GM18858 (cell line): ENCODE measurements around the gene SSC5D.
"Not testable (repeated sequence)": the region's sequence is repeated elsewhere in the genome, so short reads cannot be mapped to it uniquely, and the experiment has no call there.

ENCODE experiments used
- ATAC-seq: cut with Tn5 transposase; IDR thresholded peaks from one replicate; pipeline ENCODE4 v1.9.1; 2021; ENCODE audit not compliant: unreplicated experiment

Gene SSC5D

GRCh38 chr19:55486043-55486970 lies 1.9 kb upstream of the SSC5D start:
- ATAC-seq: no peak

- ATAC-seq: no peak
These were observed 989 bp upstream of the SSC5D start for GRCh38 chr19:55486971-55487923.

DNA sequence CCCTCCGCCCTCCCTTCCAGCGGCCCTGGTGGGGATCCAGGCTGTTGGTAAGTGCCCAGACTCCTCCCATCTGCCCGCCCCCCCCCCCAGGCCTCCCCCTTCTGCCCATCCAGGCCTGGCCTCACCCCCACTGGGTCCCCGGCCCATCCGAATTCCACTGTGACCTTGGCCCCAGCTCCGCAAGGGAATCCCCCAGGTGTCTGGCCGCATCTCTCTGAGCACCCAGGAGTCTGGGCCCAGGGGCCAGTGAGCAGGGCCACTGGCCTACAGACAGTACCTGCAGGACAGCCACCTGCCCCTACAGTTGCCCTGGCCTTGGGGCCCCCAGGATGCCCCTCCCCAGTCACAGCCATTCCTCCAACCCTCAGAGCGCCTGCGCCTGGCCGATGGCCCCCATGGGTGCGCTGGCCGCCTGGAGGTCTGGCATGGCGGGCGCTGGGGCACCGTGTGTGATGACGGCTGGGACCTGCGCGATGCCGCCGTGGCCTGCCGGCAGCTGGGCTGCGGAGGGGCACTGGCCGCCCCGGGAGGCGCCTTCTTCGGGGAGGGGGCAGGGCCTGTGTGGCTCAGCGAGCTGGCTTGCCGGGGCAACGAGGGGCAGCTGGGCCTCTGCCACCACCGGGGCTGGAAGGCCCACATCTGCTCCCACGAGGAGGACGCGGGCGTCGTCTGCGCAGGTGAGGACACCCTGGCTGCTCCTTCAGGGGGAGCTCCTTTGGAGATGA lies 912 bp downstream of the SSC5D start:
- ATAC-seq: no peak

- ATAC-seq: no peak
These were observed 1.7 kb downstream of the SSC5D start for GRCh38 chr19:55489711-55490477.

DNA sequence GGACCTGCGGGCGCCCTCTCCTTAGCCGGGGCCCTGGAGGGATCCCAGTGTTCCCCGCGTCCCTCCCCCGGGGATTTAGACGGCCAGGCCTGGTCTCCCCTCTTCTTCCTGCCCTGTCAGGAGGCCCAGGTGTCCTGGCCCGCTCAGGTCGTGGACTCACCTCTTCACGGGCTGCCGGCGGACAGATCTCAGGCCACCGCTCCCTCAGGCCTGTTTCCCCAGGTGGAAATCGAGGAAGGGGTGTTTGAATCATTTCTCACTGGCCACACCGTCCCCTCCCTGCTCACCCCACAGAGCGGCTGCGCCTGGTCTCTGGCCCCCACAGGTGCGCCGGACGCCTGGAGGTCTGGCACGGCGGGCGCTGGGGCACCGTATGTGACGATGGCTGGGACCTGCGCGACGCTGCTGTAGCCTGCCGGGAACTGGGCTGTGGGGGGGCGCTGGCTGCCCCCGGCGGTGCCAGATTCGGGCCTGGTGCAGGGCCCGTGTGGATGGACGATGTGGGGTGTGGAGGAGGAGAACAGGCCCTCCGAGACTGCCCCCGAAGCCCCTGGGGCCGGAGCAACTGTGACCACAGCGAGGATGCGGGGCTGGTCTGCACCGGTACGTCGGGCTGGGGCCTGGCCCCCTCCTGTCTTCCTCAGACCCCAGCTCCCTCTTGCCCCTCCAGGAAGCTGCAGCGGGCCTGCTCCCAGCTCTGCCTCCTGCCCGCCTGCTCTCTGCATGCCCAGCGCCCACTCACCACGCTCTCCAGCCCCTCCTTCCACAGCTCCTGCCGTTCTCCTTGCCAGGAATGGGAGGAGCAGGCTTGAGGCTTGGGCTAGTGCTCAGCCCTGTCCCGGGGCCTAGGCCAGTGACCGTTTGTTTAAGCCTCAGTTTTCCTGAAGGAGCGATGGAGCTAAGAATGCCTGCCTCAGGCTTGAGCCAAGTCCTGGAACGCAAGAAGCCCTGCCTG lies 2.5 kb downstream of the SSC5D start:
- ATAC-seq: no peak

GRCh38 chr19:55491546-55492360 lies 3.5 kb downstream of the SSC5D start:
- no peak for ATAC-seq

- no peak for ATAC-seq
These were observed 4.2 kb downstream of the SSC5D start for GRCh38 chr19:55492362-55492944.

GRCh38 chr19:55493052-55493644 lies 4.9 kb downstream of the SSC5D start:
- ATAC-seq: no peak

- no peak for ATAC-seq
These were observed 5.5 kb downstream of the SSC5D start for GRCh38 chr19:55493645-55494171.

- no peak for ATAC-seq
These were observed 6.0 kb downstream of the SSC5D start for GRCh38 chr19:55494172-55494761.

- no peak for ATAC-seq
These were observed 7.6 kb downstream of the SSC5D start for GRCh38 chr19:55495646-55496349.

- not testable (repeated sequence) for ATAC-seq
These were observed 8.6 kb downstream of the SSC5D start for GRCh38 chr19:55496820-55497219.

DNA sequence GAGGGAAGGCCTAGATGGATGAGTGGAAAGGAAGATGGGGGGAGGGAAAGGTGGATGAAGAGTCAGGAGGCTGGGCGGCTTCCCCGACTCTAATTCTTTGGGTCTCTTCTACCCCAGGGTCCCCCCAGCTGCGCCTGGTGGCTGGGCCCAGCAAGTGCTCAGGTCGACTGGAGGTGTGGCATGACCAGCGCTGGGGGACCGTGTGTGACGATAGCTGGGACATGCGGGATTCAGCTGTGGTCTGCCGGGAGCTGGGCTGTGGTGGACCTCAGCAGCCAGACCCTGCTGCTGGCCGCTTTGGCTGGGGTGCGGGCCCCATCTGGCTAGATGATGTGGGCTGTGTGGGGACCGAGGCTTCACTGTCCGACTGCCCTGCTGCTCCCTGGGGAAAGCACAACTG lies 9.5 kb downstream of the SSC5D start:
- ATAC-seq: no peak

DNA sequence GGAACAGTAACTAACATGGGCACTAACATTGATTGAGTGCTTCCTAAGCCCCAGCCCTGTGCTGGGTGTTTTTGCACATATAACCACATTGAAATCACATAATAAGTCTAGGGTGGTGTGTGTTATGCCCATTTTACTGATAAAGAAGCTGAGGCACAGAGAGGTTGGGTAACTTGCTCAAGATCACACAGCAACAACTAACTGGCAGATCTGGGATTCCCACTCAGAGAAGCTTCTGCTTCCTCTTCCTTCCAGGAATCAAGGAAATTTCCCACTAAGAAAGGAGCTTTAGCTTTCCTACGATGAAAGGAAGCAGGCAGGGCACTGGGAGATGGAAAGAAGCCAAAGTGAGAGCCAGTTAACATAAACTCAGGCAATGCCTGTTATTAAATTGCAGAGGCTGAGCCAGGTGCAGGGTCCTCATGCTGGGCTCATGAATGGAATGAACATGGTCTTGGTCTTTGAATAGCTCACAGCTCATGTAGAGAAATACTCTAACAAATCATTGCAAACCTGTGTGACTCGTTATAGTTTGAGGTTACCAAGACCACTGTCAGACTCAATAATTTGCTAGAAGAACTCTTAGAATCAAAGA lies 10.1 kb downstream of the SSC5D start:
- no peak for ATAC-seq

GRCh38 chr19:55500368-55500952 lies 12.2 kb downstream of the SSC5D start:
- ATAC-seq: no peak
